GM12801 (cell line): ENCODE measurements around the gene KIAA1328.

Experiments used
- CTCF ChIP-seq: IDR thresholded peaks from one replicate; pipeline ENCODE4 v1.5.1; 2011; ENCODE audit warnings: control low read depth; ENCODE audit not compliant: insufficient read length; ENCODE audit errors: extremely low read depth

KIAA1328 gene

DNA sequence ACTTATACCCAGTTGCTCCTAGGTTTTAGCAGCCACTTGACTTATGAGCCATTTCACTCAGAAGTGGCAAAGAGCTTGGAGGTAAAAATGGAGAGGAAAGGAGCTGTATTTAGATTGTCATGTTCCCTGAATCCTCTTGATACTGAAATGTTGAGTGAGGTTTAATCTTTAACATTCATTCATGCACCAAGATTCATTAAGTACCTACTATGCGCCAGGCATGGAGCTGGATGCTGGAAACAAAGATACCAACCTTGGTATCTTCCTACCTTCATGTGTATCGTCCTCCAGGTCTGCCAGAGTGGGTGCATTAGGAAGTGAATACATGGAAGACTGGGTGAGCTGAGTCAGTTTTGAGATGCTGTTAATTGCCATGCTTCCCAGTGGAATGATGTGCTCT is 23.8 kb upstream of the KIAA1328 start:
- no peak for TF ChIP-seq CTCF

- TF ChIP-seq CTCF, result no peak
These were observed 20.2 kb upstream of the KIAA1328 start for GRCh38 chr18:36808681-36809080.

DNA sequence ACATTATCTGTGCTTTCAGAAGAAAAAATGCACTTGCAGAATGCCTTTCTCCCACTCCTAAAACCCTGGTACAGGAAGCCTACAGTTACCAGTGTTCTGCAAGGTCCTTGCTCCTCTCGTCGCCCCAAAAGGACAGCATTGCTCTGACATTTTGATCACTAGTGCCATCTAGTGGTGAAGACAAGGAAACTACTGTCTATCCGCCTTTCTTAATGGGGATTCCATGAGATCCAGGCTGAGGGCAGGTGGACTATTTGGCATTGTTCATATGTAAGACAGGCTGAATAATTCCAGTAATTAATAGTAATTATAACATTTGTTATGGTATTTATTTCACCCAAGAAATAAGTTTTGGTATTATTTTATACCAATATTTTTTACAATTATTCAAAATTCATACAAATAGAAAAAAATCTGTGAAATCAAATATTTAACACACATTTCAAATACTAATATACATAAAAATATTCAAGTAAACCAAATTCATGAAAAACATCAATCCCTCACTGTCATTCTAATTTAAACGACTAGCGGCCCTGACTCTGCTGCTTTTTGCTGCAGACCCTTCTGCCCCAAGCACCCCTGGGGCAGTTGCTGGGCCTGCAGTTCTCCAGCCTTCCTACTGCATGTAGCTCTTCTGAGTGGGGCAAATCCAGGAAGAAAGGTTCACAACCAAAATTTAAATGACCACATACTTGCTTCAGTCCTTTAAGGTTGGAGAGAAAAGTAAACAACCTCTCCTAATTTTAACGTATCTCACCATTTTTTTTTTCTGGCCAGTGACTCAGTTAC is 19.1 kb upstream of the KIAA1328 start:
- no peak for TF ChIP-seq CTCF

DNA sequence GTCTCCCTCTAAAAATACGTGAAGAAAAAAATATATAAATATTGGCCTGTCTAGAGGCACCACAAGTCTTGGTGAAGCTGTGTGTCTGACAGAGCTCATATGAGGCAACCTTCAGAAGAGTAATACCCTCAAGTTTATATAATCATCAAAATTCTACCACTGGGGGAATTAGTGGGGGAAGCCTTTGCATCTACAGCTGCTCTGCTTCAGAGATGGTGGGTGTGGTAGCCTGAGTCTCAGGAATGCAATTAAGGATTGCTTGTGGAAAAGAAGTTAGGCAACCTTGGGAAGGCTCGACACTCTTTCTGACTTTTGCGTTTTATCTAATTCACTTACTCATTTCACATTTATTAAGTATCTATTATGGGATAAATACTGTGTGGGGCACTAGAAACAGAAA is 17.5 kb upstream of the KIAA1328 start:
- TF ChIP-seq CTCF, result no peak

DNA sequence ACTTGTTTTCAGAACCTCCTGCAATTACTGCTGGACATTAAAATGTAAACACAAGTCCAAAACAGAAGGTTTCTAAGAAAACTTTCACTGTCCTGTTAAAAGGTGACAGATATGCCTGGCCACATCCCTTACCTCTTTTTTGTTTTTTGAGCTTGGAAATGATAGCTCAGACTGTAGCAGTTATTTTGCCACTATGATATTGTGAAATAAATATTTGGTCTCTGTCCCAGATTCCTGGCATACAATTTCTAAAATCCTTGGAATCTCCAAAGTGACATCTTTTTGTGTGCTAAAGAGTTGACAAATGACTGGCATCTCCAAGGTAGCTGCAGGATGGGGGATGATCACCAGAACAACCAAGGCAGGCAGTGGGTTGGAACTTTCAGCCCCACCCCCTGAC is 17.0 kb upstream of the KIAA1328 start:
- no peak for TF ChIP-seq CTCF

DNA sequence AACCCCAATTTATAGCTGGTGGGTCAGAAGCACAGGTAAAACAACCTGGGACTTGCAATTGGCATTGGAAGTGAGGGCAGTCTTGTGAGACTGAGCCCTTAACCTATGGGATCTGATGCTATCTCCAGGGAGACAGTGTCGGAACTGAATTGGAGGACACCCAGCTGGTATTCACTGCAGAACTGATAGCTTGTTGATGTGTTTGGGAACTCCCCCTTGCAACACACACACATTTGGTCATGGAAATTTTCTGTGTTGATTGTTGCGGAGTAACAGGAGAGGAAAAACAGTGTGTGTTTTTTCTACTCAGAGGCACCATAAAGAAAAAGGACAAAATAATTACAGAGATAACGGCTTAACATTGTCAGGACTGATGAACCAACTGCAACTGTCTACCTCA is 16.2 kb upstream of the KIAA1328 start:
- no peak for TF ChIP-seq CTCF

GRCh38 chr18:36813101-36813775 is 15.7 kb upstream of the KIAA1328 start:
- no peak for TF ChIP-seq CTCF
